ENCODE data around the gene PKLR. TPM values are rescaled to one million over a fixed set of nuclear protein-coding genes. Genes with fewer than 3 reads are reported as not detected.
"Not testable (repeated sequence)": the region's sequence is repeated elsewhere in the genome, so short reads cannot be mapped to it uniquely, and the experiment has no call there.

Gene PKLR
- total RNA-seq, 1 donor from 2014 or later, result 0.11 TPM

DNA sequence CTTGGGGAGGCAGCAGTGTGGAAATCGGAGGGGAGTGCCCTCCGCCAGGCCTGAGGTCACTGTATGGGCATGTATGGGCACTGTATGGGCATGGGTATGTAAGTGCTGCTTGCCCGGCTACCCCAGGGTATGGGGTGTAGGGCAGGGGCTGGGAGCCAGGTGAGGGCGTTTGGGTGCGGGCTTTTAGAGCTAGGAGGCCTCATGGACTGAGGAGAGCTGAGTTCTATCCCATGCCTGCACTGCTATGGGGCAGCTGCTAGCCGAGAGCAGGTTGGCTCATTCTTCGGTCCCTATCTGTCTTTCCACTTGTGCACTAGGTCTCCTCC lies 5.3 kb downstream of the PKLR start:
- Mint-ChIP-seq H3K27me3 (ENCODE audit: low read depth) (peaks cover 5% of the 10 kb centered on the region), H3K36me3 (no peaks in the 10 kb centered on the region), H3K9me3 (no peaks in the 10 kb centered on the region), H3K4me3 (no peak overlapping the region), H3K27ac (no peak overlapping the region), H3K4me1 (peaks cover 13% of the 10 kb centered on the region)
- TF ChIP-seq, protein P1, sequence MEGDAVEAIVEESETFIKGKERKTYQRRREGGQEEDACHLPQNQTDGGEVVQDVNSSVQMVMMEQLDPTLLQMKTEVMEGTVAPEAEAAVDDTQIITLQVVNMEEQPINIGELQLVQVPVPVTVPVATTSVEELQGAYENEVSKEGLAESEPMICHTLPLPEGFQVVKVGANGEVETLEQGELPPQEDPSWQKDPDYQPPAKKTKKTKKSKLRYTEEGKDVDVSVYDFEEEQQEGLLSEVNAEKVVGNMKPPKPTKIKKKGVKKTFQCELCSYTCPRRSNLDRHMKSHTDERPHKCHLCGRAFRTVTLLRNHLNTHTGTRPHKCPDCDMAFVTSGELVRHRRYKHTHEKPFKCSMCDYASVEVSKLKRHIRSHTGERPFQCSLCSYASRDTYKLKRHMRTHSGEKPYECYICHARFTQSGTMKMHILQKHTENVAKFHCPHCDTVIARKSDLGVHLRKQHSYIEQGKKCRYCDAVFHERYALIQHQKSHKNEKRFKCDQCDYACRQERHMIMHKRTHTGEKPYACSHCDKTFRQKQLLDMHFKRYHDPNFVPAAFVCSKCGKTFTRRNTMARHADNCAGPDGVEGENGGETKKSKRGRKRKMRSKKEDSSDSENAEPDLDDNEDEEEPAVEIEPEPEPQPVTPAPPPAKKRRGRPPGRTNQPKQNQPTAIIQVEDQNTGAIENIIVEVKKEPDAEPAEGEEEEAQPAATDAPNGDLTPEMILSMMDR (IDR thresholded peaks at IDR 0.05; ENCODE audit: unreplicated experiment), result no peak
- DNase-seq (ENCODE audit: low spot score in 2 of 2, unreplicated experiment in 2 of 2), result no peak

DNA sequence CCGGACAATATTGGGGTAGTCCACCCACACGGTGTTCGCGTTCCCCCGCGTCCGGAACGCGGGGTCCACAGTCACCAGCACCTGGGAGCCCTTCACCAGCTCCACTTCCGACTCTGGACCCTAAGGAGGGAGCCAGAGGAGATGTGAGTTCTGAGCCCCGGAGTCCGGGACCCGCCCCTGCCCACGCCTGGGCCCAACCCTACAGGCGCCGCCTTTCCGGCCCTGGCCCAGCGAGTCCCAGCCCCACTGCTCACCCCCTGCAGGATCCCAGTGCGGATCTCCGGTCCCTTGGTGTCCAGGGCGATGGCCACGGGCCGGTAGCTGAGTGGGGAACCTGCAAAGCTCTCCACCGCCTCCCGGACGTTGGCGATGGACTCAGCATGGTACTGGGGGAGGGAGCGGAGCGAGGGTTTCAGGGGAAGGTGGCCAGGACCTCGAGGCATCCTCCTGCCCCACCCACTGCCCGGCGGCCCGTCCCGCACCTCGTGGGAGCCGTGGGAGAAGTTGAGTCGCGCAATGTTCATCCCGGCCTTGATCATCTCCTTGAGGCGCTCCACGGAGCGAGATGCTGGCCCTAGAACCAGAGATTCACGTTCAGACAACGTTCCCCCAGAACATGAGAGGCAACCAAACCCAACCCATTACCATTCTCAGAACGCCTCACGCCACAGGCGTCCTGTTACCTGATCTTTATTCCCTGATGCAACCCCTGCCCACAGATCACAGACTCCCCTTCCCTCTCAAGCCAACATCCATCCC lies 5.9 kb downstream of the PKLR start:
- Mint-ChIP-seq H3K4me3 (no peak overlapping the region), H3K27ac (no peak overlapping the region), H3K36me3 (no peaks in the 10 kb centered on the region), H3K9me3 (no peaks in the 10 kb centered on the region), H3K27me3 (ENCODE audit: low read depth) (peaks cover 5% of the 10 kb centered on the region), H3K4me1 (peaks cover 13% of the 10 kb centered on the region)
- no peak for DNase-seq (ENCODE audit: low spot score in 2 of 2, unreplicated experiment in 2 of 2)
- TF ChIP-seq, protein P1 (IDR thresholded peaks at IDR 0.05; ENCODE audit: unreplicated experiment), result no peak

DNA sequence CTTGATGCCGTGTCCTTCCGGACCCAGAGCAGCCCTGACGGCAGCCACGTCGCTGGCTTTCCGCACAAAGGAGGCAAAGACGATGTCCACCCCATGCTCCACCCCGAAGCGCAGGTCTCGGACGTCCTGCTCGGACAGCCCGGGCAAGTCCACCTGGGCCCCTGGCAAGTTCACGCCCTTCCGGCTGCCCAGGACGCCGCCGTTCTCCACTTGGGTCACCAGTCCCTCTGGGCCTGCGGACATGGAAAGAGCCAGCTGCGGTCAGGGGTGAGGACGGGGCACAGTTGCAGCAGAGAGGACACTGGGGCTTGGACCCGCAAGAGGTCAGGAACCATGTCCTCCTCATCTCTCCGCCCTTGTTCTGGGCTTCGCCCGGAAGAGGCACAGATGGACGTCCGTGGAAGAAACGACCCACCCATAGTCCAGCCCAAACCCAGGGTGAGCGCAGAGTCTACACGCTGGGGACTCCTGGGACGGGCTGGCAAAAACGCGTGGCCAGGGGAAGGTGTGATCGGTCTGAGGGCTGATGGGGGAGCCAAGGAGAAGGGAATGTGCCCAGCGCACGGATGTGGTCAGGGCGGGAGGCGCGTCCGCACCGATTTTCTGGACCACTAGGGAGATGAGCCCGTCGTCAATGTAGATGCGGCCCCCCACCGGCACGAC lies 6.6 kb downstream of the PKLR start:
- H3K4me1 Mint-ChIP-seq, result peaks cover 13% of the 10 kb centered on the region
- peaks cover 5% of the 10 kb centered on the region for H3K27me3 Mint-ChIP-seq (ENCODE audit: low read depth)
- no peaks in the 10 kb centered on the region for H3K9me3 Mint-ChIP-seq
- no peak for DNase-seq (ENCODE audit: low spot score in 2 of 2, unreplicated experiment in 2 of 2)
- no peak overlapping the region for H3K4me3 Mint-ChIP-seq
- no peak overlapping the region for H3K27ac Mint-ChIP-seq
- TF ChIP-seq, protein P1 (IDR thresholded peaks at IDR 0.05; ENCODE audit: unreplicated experiment), result no peak
- H3K36me3 Mint-ChIP-seq, result no peaks in the 10 kb centered on the region

DNA sequence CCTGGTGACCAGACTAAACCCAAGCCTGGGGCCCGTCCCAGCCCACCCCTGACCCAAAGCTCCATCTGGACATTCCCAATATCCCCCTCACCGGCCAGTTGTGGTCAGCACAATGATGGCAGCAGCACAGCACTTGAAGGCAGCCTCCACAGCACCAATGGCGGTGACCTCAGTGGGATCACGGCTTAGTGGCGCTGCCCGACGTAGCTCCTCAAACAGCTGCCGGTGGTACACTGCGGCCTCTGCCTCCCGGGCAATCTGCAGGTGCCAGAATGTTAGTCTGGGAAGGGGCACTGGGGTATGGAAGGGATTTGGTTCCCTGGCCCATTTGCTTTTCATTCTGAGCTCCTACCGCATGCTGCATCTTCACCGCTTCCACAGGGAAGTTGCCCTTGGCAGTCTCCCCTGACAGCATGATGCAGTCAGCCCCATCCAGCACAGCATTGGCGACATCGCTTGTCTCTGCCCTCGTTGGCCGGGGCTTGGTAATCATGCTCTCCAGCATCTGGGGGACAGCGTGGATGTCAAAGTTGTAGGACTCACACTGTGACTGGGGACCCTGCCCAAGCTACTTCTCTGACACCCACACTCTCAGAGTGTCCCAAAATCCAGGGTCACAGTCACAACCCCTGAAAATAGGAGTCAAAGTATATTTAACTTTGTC lies 8.0 kb downstream of the PKLR start:
- TF ChIP-seq, protein P1 (IDR thresholded peaks at IDR 0.05; ENCODE audit: unreplicated experiment), result no peak
- peaks cover 13% of the 10 kb centered on the region for H3K4me1 Mint-ChIP-seq
- H3K4me3 Mint-ChIP-seq, result no peak overlapping the region
- H3K27me3 Mint-ChIP-seq (ENCODE audit: low read depth), result peaks cover 5% of the 10 kb centered on the region
- no peak overlapping the region for H3K27ac Mint-ChIP-seq
- no peaks in the 10 kb centered on the region for H3K9me3 Mint-ChIP-seq
- H3K36me3 Mint-ChIP-seq, result peaks cover 8% of the 10 kb centered on the region
- no peak for DNase-seq (ENCODE audit: low spot score in 2 of 2, unreplicated experiment in 2 of 2)

DNA sequence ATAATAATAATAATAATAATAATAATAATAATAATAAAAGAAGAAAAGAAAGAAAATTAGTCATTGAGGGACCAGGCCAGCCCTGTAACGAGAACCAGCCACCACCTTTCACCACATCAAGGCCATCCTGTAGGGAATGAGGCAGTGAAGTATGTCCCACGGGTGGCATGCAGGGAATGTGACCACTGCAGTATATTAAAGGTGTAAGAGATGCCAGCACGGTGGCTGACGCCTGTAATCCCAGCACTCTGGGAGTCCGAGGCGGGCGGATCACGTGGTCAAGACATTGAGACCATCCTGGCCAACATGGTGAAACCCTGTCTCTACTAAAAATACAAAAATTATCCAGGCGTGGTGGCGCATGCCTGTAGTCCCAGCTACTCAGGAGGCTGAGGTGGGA lies 10.2 kb downstream of the PKLR start:
- not testable (repeated sequence) for H3K27me3 Mint-ChIP-seq (ENCODE audit: low read depth); H3K4me1 Mint-ChIP-seq; H3K4me3 Mint-ChIP-seq; H3K36me3 Mint-ChIP-seq; DNase-seq (ENCODE audit: low spot score in 2 of 2, unreplicated experiment in 2 of 2); H3K27ac Mint-ChIP-seq; H3K9me3 Mint-ChIP-seq

DNA sequence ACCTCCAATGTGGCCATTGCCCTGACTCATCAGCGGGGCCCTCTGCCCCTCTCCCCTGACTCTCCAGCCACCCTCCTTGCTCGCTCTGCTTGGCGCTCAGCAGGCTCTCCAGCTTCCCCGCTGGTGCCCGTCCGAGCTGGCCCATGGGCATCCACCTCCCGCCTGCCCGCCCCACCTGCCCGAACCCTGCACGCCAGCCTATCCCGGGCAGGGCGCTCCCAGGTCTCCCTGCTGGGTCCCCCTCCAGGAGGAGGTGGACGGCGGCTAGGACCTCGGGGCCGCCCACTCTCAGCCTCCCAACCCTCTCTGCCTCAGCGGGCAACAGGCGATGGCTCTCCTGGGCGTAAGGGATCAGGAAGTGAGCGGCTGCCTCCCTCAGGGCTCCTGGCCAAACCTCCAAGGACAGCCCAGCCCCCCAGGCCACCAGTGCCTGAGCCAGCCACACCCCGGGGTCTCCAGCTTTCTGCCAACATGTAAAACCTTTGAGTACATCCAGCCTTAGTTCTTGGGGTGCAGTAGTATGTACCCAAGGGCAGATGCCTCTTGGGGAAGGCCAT lies 13.2 kb downstream of the PKLR start:
- Mint-ChIP-seq H3K36me3 (peaks cover 8% of the 10 kb centered on the region), H3K4me1 (no peaks in the 10 kb centered on the region), H3K9me3 (no peaks in the 10 kb centered on the region), H3K27me3 (ENCODE audit: low read depth) (no peaks in the 10 kb centered on the region), H3K4me3 (no peak overlapping the region), H3K27ac (no peak overlapping the region)
- TF ChIP-seq, protein P1 (IDR thresholded peaks at IDR 0.05; ENCODE audit: unreplicated experiment), result no peak
- no peak for DNase-seq (ENCODE audit: low spot score in 2 of 2, unreplicated experiment in 2 of 2)
